Measurements from ENCODE around the gene FRMD4B. TPM values are rescaled to one million over a fixed set of nuclear protein-coding genes. Genes with fewer than 3 reads are reported as not detected.

FRMD4B gene
- total RNA-seq, 1 donor from 2014 or later = 73.2 TPM

GRCh38 chr3:69367586-69367985 lies 18.3 kb downstream of the FRMD4B start:
- no peak for DNase-seq (ENCODE audit: low read depth in 2 of 2)

- DNase-seq (ENCODE audit: low read depth in 2 of 2) = peak; percentile 52 to 66
Observed at GRCh38 chr3:69364354-69364753, 21.5 kb downstream of the FRMD4B start.

- DNase-seq (ENCODE audit: low read depth in 2 of 2) = no peak
Observed at GRCh38 chr3:69360690-69361089, 25.2 kb downstream of the FRMD4B start.

- peak; percentile 29 to 95 for DNase-seq (ENCODE audit: low read depth in 2 of 2)
Observed at GRCh38 chr3:69359916-69360315, 26.0 kb downstream of the FRMD4B start.

- DNase-seq (ENCODE audit: low read depth in 2 of 2) = peak in 1 of 2 donors; percentile 81
Observed at GRCh38 chr3:69359339-69359893, 26.5 kb downstream of the FRMD4B start.

GRCh38 chr3:69357196-69357595 lies 28.7 kb downstream of the FRMD4B start:
- peak in 1 of 2 donors; percentile 66 for DNase-seq (ENCODE audit: low read depth in 2 of 2)

GRCh38 chr3:69354948-69355347 lies 30.9 kb downstream of the FRMD4B start:
- peak in 1 of 2 donors; percentile 74 for DNase-seq (ENCODE audit: low read depth in 2 of 2)

GRCh38 chr3:69353503-69353902 lies 32.4 kb downstream of the FRMD4B start:
- DNase-seq (ENCODE audit: low read depth in 2 of 2) = peak; percentile 48 to 96

GRCh38 chr3:69353088-69353478 lies 32.8 kb downstream of the FRMD4B start:
- DNase-seq (ENCODE audit: low read depth in 2 of 2) = no peak

GRCh38 chr3:69352305-69353087 lies 33.4 kb downstream of the FRMD4B start:
- DNase-seq (ENCODE audit: low read depth in 2 of 2) = peak in 1 of 2 donors; percentile 73

- DNase-seq (ENCODE audit: low read depth in 2 of 2) = no peak
Observed at GRCh38 chr3:69343875-69344274, 42.0 kb downstream of the FRMD4B start.

GRCh38 chr3:69342074-69342473 lies 43.8 kb downstream of the FRMD4B start:
- DNase-seq (ENCODE audit: low read depth in 2 of 2) = no peak

- no peak for DNase-seq (ENCODE audit: low read depth in 2 of 2)
Observed at GRCh38 chr3:69339760-69340159, 46.1 kb downstream of the FRMD4B start.

GRCh38 chr3:69338911-69339310 lies 47.0 kb downstream of the FRMD4B start:
- peak in 1 of 2 donors; percentile 55 for DNase-seq (ENCODE audit: low read depth in 2 of 2)

- DNase-seq (ENCODE audit: low read depth in 2 of 2) = no peak
Observed at GRCh38 chr3:69332934-69333333, 53.0 kb downstream of the FRMD4B start.

GRCh38 chr3:69330891-69331400 lies 54.9 kb downstream of the FRMD4B start:
- DNase-seq (ENCODE audit: low read depth in 2 of 2) = peak in 1 of 2 donors; percentile 80

GRCh38 chr3:69329892-69330291 lies 56.0 kb downstream of the FRMD4B start:
- peak; percentile 38 to 48 for DNase-seq (ENCODE audit: low read depth in 2 of 2)

GRCh38 chr3:69328963-69329302 lies 57.0 kb downstream of the FRMD4B start:
- no peak for DNase-seq (ENCODE audit: low read depth in 2 of 2)

- no peak for DNase-seq (ENCODE audit: low read depth in 2 of 2)
Observed at GRCh38 chr3:69328103-69328962, 57.6 kb downstream of the FRMD4B start.

GRCh38 chr3:69326855-69327300 lies 59.0 kb downstream of the FRMD4B start:
- peak; percentile 49 to 55 for DNase-seq (ENCODE audit: low read depth in 2 of 2)

- no peak for DNase-seq (ENCODE audit: low read depth in 2 of 2)
Observed at GRCh38 chr3:69325151-69325550, 60.7 kb downstream of the FRMD4B start.
